GM19455 (cell line): ENCODE measurements around the gene SCAMP5.
A peak's percentile ranks its signal among the peaks of the same experiment; 100 is the strongest.

Source experiments
- ATAC-seq: cut with Tn5 transposase; IDR thresholded peaks from one replicate; pipeline ENCODE4 v1.9.1; 2021; ENCODE audit not compliant: unreplicated experiment

Gene SCAMP5

GRCh38 chr15:74995182-74995778 lies at the start of gene SCAMP5:
Gene SCAMP5 (plus strand): TSS chr15:74995563. CDS start chr15:75011840, 16,277 bp downstream.
- peak; percentile 71 for ATAC-seq

- no peak for ATAC-seq
These were observed 45.1 kb upstream of the SCAMP5 start for GRCh38 chr15:74950078-74950908.

GRCh38 chr15:74951006-74951405 lies 44.4 kb upstream of the SCAMP5 start:
- no peak for ATAC-seq

- ATAC-seq: no peak
These were observed 40.8 kb upstream of the SCAMP5 start for GRCh38 chr15:74954515-74954914.

GRCh38 chr15:74955017-74955416 lies 40.3 kb upstream of the SCAMP5 start:
- ATAC-seq: no peak

- ATAC-seq: peak; percentile 47
These were observed 39.3 kb upstream of the SCAMP5 start for GRCh38 chr15:74955796-74956647.

- peak; percentile 81 for ATAC-seq
These were observed 38.5 kb upstream of the SCAMP5 start, which contains the start of gene RPP25 for GRCh38 chr15:74956648-74957475. Gene RPP25 (minus strand): TSS chr15:74956772. CDS start chr15:74956583, 189 bp downstream.

- ATAC-seq: no peak
These were observed 37.8 kb upstream of the SCAMP5 start for GRCh38 chr15:74957476-74958035.

GRCh38 chr15:74958320-74958907 lies 36.9 kb upstream of the SCAMP5 start:
- no peak for ATAC-seq

GRCh38 chr15:74958908-74959585 lies 36.3 kb upstream of the SCAMP5 start:
- ATAC-seq: no peak

- no peak for ATAC-seq
These were observed 35.8 kb upstream of the SCAMP5 start for GRCh38 chr15:74959586-74959939.

GRCh38 chr15:74960286-74960685 lies 35.1 kb upstream of the SCAMP5 start:
- no peak for ATAC-seq

GRCh38 chr15:74960995-74961588 lies 34.3 kb upstream of the SCAMP5 start:
- no peak for ATAC-seq

- no peak for ATAC-seq
These were observed 33.7 kb upstream of the SCAMP5 start for GRCh38 chr15:74961616-74962015.

- no peak for ATAC-seq
These were observed 33.1 kb upstream of the SCAMP5 start for GRCh38 chr15:74962219-74962618.

- ATAC-seq: no peak
These were observed 32.7 kb upstream of the SCAMP5 start for GRCh38 chr15:74962671-74963070.

- no peak for ATAC-seq
These were observed 32.1 kb upstream of the SCAMP5 start for GRCh38 chr15:74963213-74963612.

GRCh38 chr15:74964794-74965193 lies 30.6 kb upstream of the SCAMP5 start:
- no peak for ATAC-seq

- ATAC-seq: no peak
These were observed 27.7 kb upstream of the SCAMP5 start for GRCh38 chr15:74967670-74968069.
